GM12801 (cell line): ENCODE results near the gene KLF1.

ENCODE experiments used
- TF ChIP-seq, protein P1 (sequence below): IDR thresholded peaks from one replicate; pipeline ENCODE4 v1.5.1; 2011; ENCODE audit warnings: control low read depth; ENCODE audit not compliant: insufficient read length; ENCODE audit errors: extremely low read depth

Gene KLF1

DNA sequence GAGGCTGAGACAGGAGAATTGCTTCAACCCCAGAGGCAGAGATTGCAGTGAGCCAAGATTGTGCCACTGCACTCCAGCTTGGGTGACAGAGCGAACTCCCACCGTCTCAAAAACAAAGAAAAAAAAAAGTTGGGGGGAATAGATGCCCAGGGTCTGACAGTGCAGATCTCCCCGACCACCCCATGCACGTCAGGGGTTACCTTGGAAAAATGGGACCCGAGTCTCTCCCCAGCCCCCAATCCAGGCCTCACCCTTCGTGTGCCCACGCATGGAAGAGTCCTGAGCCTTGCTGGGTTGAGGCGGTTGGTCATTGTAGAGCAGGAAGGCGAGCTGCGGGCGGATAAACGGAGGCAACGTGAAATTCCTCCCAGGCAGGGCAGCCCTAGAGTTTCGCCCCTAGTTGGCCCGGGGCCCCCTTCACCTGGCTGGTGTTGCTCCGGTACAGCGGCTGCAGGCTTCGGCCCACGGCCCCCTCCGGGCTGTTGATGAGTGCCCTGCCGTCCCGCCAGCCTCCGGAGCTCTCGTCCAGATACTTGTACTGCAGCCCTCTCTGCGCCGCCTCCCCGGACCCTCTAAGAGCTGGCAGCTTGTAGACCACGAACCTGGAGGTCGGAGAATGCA, 6.3 kb downstream of the KLF1 start:
- TF ChIP-seq, protein P1, sequence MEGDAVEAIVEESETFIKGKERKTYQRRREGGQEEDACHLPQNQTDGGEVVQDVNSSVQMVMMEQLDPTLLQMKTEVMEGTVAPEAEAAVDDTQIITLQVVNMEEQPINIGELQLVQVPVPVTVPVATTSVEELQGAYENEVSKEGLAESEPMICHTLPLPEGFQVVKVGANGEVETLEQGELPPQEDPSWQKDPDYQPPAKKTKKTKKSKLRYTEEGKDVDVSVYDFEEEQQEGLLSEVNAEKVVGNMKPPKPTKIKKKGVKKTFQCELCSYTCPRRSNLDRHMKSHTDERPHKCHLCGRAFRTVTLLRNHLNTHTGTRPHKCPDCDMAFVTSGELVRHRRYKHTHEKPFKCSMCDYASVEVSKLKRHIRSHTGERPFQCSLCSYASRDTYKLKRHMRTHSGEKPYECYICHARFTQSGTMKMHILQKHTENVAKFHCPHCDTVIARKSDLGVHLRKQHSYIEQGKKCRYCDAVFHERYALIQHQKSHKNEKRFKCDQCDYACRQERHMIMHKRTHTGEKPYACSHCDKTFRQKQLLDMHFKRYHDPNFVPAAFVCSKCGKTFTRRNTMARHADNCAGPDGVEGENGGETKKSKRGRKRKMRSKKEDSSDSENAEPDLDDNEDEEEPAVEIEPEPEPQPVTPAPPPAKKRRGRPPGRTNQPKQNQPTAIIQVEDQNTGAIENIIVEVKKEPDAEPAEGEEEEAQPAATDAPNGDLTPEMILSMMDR: no peak

DNA sequence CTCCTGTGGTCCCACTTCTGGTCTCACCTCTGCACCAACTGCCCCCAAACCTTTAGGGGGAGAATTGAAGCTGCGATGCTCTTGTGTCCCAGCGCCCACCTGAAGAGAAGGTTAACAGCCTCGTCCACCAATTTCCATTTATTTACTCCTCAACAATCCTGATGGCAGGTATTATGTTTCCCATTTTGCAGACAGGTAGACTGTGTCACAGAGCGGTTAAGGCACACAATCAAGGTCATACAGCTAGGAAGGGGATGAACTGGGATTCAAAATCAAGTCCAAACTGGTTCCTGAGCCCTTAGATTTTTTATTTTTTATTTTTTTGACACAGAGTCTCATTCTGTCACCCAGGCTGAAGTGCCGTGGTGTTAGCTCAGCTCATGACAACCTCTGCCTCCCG, 11.9 kb downstream of the KLF1 start:
- TF ChIP-seq, protein P1: no peak

DNA sequence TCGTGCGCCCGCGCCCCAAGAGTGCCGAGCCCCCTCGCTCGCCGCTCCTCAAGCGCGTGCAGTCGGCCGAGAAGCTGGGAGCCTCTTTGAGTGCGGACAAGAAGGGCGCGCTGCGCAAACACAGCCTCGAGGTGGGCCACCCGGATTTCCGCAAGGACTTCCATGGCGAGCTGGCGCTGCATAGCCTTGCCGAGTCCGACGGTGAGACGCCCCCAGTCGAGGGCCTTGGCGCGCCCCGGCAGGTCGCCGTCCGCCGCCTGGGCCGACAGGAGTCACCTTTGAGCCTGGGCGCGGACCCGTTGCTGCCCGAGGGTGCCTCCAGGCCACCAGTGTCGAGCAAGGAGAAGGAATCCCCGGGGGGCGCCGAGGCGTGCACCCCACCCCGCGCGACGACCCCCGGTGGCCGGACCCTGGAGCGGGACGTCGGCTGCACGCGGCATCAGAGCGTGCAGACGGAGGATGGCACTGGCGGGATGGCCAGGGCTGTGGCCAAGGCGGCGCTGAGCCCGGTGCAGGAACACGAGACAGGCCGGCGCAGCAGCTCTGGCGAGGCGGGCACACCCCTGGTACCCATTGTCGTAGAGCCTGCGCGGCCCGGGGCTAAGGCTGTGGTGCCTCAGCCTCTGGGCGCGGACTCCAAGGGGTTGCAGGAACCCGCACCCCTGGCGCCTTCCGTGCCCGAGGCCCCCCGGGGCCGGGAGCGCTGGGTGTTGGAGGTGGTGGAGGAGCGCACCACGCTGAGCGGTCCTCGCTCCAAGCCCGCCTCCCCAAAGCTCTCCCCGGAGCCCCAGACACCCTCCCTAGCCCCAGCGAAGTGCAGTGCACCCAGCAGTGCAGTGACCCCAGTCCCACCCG, 12.9 kb downstream of the KLF1 start:
- TF ChIP-seq, protein P1: no peak

DNA sequence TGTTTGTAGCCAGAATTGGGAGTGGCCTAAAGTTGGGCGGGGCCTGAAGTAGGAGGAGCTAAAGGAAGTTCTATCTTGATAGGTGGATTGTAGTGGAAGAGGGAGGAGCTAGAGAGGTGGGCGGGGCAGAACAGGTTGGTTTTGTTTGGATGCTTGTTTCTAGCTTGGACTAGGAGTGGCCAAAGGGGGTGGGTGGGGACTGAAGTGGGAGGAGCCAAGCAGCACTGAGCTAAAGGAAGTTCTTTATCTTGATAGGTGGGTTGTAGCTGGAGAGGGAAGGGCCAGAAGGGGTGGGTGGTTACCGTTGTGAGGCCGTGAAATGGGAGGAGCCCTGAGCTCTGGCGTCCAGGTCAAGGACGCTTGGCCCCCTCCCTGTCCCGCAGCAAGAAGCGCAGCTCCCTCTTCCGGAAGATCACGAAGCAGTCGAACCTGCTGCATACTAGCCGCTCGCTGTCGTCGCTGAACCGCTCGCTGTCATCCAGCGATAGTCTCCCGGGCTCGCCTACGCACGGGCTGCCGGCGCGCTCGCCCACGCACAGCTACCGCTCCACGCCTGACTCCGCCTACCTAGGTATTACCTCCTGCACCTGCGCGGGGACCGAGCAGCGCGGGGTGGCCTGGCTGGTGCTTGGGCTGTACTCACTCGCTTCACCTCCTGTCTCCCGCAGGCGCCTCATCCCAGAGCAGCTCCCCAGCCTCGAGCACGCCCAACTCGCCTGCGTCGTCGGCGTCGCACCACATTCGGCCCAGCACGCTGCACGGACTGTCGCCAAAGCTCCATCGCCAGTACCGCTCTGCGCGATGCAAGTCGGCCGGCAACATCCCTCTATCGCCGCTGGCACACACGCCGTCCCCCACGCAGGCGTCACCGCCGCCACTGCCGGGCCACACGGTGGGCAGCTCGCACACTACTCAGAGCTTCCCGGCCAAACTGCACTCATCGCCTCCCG, 13.8 kb downstream of the KLF1 start:
- TF ChIP-seq, protein P1: no peak

DNA sequence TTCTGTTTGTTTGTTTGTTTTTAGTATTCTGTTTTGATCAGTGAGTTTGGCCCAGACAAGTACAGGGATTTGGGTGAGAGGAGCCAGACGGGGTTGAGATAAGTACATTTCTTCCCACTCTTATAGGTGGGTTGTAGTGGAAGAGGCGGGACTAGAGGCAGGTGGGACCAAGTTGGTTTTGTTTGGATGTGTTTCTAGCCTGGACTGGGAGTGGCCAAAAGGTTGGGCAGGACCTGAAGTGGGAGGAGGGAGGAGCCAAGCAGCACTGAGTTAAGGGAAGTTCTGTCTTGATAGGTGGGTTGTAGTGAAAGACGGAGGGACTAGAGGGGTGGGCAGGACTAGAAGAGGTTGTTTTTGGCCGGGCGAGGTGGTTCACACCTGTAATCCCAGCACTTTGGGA, 14.7 kb downstream of the KLF1 start:
- TF ChIP-seq, protein P1: no peak

DNA sequence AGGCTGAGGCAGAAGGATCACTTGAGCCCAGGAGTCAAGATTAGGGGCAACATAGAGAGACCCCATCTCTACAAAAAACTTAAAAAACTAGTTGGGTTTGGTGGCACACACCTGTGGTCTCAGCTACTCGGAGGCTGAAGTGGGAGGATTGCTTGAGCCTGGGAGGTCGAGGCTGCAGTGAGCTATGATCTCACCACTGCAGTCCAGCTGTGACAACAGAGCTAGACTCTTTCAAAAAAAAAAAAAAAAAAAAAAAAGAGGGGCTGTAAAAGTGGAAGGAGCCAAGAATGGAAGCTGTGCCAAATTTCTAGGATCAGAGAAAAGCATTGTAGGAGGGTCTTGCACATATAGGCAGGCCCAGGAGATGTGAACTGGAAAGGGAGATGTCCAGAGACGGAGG, 15.3 kb downstream of the KLF1 start:
- TF ChIP-seq, protein P1: no peak
